Activated naive CD8-positive, alpha-beta T cell (primary cell): ENCODE measurements around the gene MID1.

ENCODE experiments used
- H3K27ac Mint-ChIP-seq: one replicate; pipeline ENCODE4 v1.8.0; 2021; ENCODE audit warnings: mixed read lengths
- H3K27me3 Mint-ChIP-seq: one replicate; pipeline ENCODE4 v1.8.0; 2021; ENCODE audit warnings: mixed read lengths
- H3K36me3 Mint-ChIP-seq: one replicate; pipeline ENCODE4 v1.8.0; 2021; ENCODE audit warnings: mixed read lengths
- H3K4me1 Mint-ChIP-seq: one replicate; pipeline ENCODE4 v1.8.0; 2021; ENCODE audit warnings: low read depth, mixed read lengths
- H3K4me3 Mint-ChIP-seq: one replicate; pipeline ENCODE4 v1.8.0; 2021; ENCODE audit warnings: mild to moderate bottlenecking, mixed read lengths
- H3K9me3 Mint-ChIP-seq: one replicate; pipeline ENCODE4 v1.8.0; 2021; ENCODE audit warnings: low read depth, mixed read lengths

Gene MID1

GRCh38 chrX:10537308-10537707, 83.1 kb downstream of the MID1 start:
- H3K27ac Mint-ChIP-seq, result no peak overlapping the region
- H3K27me3 Mint-ChIP-seq, result no peaks in the 10 kb centered on the region
- no peak overlapping the region for H3K4me3 Mint-ChIP-seq
- no peaks in the 10 kb centered on the region for H3K4me1 Mint-ChIP-seq
- H3K36me3 Mint-ChIP-seq, result no peaks in the 10 kb centered on the region
- H3K9me3 Mint-ChIP-seq, result no peaks in the 10 kb centered on the region

GRCh38 chrX:10536744-10537143, 83.6 kb downstream of the MID1 start:
- H3K27me3 Mint-ChIP-seq, result no peaks in the 10 kb centered on the region
- no peak overlapping the region for H3K4me3 Mint-ChIP-seq
- H3K27ac Mint-ChIP-seq, result no peak overlapping the region
- no peaks in the 10 kb centered on the region for H3K9me3 Mint-ChIP-seq
- no peaks in the 10 kb centered on the region for H3K4me1 Mint-ChIP-seq
- H3K36me3 Mint-ChIP-seq, result no peaks in the 10 kb centered on the region

GRCh38 chrX:10534611-10535010, 85.8 kb downstream of the MID1 start:
- no peaks in the 10 kb centered on the region for H3K4me1 Mint-ChIP-seq
- H3K27ac Mint-ChIP-seq, result no peak overlapping the region
- H3K4me3 Mint-ChIP-seq, result no peak overlapping the region
- no peaks in the 10 kb centered on the region for H3K9me3 Mint-ChIP-seq
- no peaks in the 10 kb centered on the region for H3K36me3 Mint-ChIP-seq
- H3K27me3 Mint-ChIP-seq, result no peaks in the 10 kb centered on the region

GRCh38 chrX:10533696-10534365, 86.6 kb downstream of the MID1 start:
- H3K36me3 Mint-ChIP-seq, result no peaks in the 10 kb centered on the region
- no peaks in the 10 kb centered on the region for H3K4me1 Mint-ChIP-seq
- no peaks in the 10 kb centered on the region for H3K9me3 Mint-ChIP-seq
- no peak overlapping the region for H3K4me3 Mint-ChIP-seq
- H3K27me3 Mint-ChIP-seq, result no peaks in the 10 kb centered on the region
- no peak overlapping the region for H3K27ac Mint-ChIP-seq

GRCh38 chrX:10531927-10532326, 88.5 kb downstream of the MID1 start:
- no peaks in the 10 kb centered on the region for H3K36me3 Mint-ChIP-seq
- H3K4me1 Mint-ChIP-seq, result no peaks in the 10 kb centered on the region
- no peak overlapping the region for H3K4me3 Mint-ChIP-seq
- no peak overlapping the region for H3K27ac Mint-ChIP-seq
- no peaks in the 10 kb centered on the region for H3K27me3 Mint-ChIP-seq
- no peaks in the 10 kb centered on the region for H3K9me3 Mint-ChIP-seq

- Mint-ChIP-seq H3K36me3 (no peaks in the 10 kb centered on the region), H3K27ac (no peak overlapping the region)
Observed at GRCh38 chrX:10529344-10529743, 91.0 kb downstream of the MID1 start.

GRCh38 chrX:10526451-10526850, 93.9 kb downstream of the MID1 start:
- Mint-ChIP-seq H3K27me3 (no peaks in the 10 kb centered on the region), H3K9me3 (no peaks in the 10 kb centered on the region), H3K4me1 (no peaks in the 10 kb centered on the region), H3K36me3 (no peaks in the 10 kb centered on the region), H3K4me3 (no peak overlapping the region), H3K27ac (no peak overlapping the region)

More at GRCh38 chrX:10529344-10529743, 91.0 kb downstream of the MID1 start:
- Mint-ChIP-seq H3K27me3 (no peaks in the 10 kb centered on the region), H3K9me3 (no peaks in the 10 kb centered on the region), H3K4me3 (no peak overlapping the region), H3K4me1 (no peaks in the 10 kb centered on the region)

- Mint-ChIP-seq H3K9me3 (no peaks in the 10 kb centered on the region), H3K4me3 (no peak overlapping the region), H3K36me3 (no peaks in the 10 kb centered on the region)
Observed at GRCh38 chrX:10525381-10526120, 94.8 kb downstream of the MID1 start.

GRCh38 chrX:10524578-10524977, 95.8 kb downstream of the MID1 start:
- no peaks in the 10 kb centered on the region for H3K27me3 Mint-ChIP-seq
- H3K36me3 Mint-ChIP-seq, result no peaks in the 10 kb centered on the region
- no peaks in the 10 kb centered on the region for H3K4me1 Mint-ChIP-seq
- no peaks in the 10 kb centered on the region for H3K9me3 Mint-ChIP-seq
- no peak overlapping the region for H3K27ac Mint-ChIP-seq
- no peak overlapping the region for H3K4me3 Mint-ChIP-seq

More at GRCh38 chrX:10525381-10526120, 94.8 kb downstream of the MID1 start:
- H3K4me1 Mint-ChIP-seq, result no peaks in the 10 kb centered on the region
- H3K27me3 Mint-ChIP-seq, result no peaks in the 10 kb centered on the region
- H3K27ac Mint-ChIP-seq, result no peak overlapping the region

- Mint-ChIP-seq H3K4me1 (no peaks in the 10 kb centered on the region), H3K27me3 (no peaks in the 10 kb centered on the region), H3K36me3 (no peaks in the 10 kb centered on the region), H3K9me3 (no peaks in the 10 kb centered on the region), H3K27ac (no peak overlapping the region), H3K4me3 (no peak overlapping the region)
Observed at GRCh38 chrX:10519761-10520160, 100.6 kb downstream of the MID1 start.

GRCh38 chrX:10519278-10519677, 101.1 kb downstream of the MID1 start:
- Mint-ChIP-seq H3K4me1 (no peaks in the 10 kb centered on the region), H3K27ac (no peak overlapping the region), H3K36me3 (no peaks in the 10 kb centered on the region), H3K9me3 (no peaks in the 10 kb centered on the region), H3K27me3 (no peaks in the 10 kb centered on the region), H3K4me3 (no peak overlapping the region)

GRCh38 chrX:10518073-10518472, 102.3 kb downstream of the MID1 start:
- H3K4me3 Mint-ChIP-seq, result no peak overlapping the region
- H3K4me1 Mint-ChIP-seq, result no peaks in the 10 kb centered on the region
- no peaks in the 10 kb centered on the region for H3K9me3 Mint-ChIP-seq
- H3K27me3 Mint-ChIP-seq, result no peaks in the 10 kb centered on the region
- H3K36me3 Mint-ChIP-seq, result no peaks in the 10 kb centered on the region
- no peak overlapping the region for H3K27ac Mint-ChIP-seq

- H3K27ac Mint-ChIP-seq, result no peak overlapping the region
- no peaks in the 10 kb centered on the region for H3K4me1 Mint-ChIP-seq
- no peak overlapping the region for H3K4me3 Mint-ChIP-seq
- H3K9me3 Mint-ChIP-seq, result no peaks in the 10 kb centered on the region
- no peaks in the 10 kb centered on the region for H3K36me3 Mint-ChIP-seq
- H3K27me3 Mint-ChIP-seq, result no peaks in the 10 kb centered on the region
Observed at GRCh38 chrX:10516781-10517322, 103.5 kb downstream of the MID1 start.

- H3K9me3 Mint-ChIP-seq, result no peaks in the 10 kb centered on the region
- H3K27ac Mint-ChIP-seq, result no peak overlapping the region
- H3K27me3 Mint-ChIP-seq, result no peaks in the 10 kb centered on the region
- H3K4me1 Mint-ChIP-seq, result no peaks in the 10 kb centered on the region
- no peaks in the 10 kb centered on the region for H3K36me3 Mint-ChIP-seq
- no peak overlapping the region for H3K4me3 Mint-ChIP-seq
Observed at GRCh38 chrX:10514891-10515290, 105.5 kb downstream of the MID1 start.

GRCh38 chrX:10513974-10514373, 106.4 kb downstream of the MID1 start:
- Mint-ChIP-seq H3K4me1 (no peaks in the 10 kb centered on the region), H3K4me3 (no peak overlapping the region), H3K9me3 (no peaks in the 10 kb centered on the region), H3K36me3 (no peaks in the 10 kb centered on the region), H3K27ac (no peak overlapping the region), H3K27me3 (no peaks in the 10 kb centered on the region)
